Skin epidermis (tissue), 12 donors: ENCODE results near the gene S100A3.
A peak's percentile ranks its signal among the peaks of the same experiment; 100 is the strongest.

ENCODE experiments used
- H3K27ac ChIP-seq, 21 experiments: fragments of 200-600 bp; sonication (generic) in 11 of 21; one replicate each; pipeline ENCODE4 v1.5.0; 2020; ENCODE audit warnings: mild to moderate bottlenecking in 3 of 21, inconsistent platforms in 2 of 21, moderate library complexity in 2 of 21
- H3K4me3 ChIP-seq, 7 experiments: fragments of 200-600 bp; sonication (generic) in 2 of 7; one replicate each; pipeline ENCODE4 v1.5.0; 2020; ENCODE audit warnings: inconsistent platforms in 2 of 7, mild to moderate bottlenecking in 2 of 7, moderate library complexity in 1 of 7

S100A3 gene

DNA sequence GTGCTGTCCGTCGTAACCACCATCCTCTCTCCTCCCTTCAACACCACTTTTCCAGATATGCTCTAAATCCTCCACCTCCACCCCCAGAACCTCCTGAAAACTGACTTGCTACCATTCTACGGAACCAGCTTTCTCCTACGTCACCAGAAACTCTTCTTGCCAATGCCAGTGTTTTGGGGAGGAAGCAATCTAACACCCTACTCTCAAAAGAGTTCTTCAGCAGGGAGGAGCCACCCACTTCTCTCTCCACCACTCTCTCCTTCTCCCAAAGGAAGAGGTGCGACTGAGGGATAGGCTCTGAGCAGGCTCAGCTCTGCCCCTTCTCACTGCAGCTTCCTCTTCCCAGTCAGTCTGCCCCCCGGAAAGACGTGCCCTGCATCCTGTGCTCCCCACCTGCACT is 22.6 kb upstream of the S100A3 start:
- H3K27ac ChIP-seq = peak overlapping the region in 15 of 21 experiments; percentile 7 to 75 (median 66)

DNA sequence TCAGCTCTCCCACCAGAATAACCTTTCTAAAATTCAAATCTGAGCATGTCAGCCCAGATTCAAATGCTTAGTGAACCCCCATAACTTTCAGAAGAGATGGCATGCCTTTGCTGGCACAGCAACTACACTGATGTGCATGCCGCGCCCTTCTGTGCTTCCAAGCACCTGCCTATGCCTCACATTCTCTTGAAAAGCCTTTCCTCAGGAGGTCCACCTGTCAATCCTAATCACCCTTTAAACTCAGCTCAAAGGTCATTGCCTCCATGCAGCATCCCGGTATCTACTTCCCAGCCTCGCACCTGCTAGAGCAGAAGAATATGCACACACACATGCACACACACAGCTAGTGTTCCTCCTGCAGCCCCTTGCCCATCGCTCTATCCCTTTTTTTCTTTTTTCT is 21.8 kb upstream of the S100A3 start:
- no peak overlapping the region for H3K4me3 ChIP-seq
- no peak overlapping the region for H3K27ac ChIP-seq

More for the DNA sequence above, 22.6 kb upstream of the S100A3 start:
- H3K4me3 ChIP-seq = no peak overlapping the region

DNA sequence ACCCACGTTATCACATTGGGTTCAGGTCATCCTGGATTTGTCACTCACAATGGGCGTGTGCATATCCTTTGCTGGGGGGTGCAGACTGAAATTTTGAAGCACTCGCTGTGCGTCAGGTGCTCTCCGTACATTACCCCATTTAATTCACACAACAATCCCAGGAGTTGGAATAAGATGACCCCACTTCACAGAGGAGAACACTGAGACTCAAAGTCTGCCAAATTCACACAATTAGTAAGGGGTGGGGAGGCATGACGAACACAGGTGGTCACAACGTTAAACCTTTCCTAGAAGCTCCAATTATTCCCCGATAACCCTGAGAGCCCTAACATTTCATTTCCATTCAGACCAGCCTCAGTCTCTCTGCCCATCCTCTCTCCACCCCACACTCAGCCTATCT is 20.4 kb upstream of the S100A3 start:
- Histone ChIP-seq H3K4me3 (no peak overlapping the region), H3K27ac (peak overlapping the region in 1 of 21 experiments; percentile 100)

DNA sequence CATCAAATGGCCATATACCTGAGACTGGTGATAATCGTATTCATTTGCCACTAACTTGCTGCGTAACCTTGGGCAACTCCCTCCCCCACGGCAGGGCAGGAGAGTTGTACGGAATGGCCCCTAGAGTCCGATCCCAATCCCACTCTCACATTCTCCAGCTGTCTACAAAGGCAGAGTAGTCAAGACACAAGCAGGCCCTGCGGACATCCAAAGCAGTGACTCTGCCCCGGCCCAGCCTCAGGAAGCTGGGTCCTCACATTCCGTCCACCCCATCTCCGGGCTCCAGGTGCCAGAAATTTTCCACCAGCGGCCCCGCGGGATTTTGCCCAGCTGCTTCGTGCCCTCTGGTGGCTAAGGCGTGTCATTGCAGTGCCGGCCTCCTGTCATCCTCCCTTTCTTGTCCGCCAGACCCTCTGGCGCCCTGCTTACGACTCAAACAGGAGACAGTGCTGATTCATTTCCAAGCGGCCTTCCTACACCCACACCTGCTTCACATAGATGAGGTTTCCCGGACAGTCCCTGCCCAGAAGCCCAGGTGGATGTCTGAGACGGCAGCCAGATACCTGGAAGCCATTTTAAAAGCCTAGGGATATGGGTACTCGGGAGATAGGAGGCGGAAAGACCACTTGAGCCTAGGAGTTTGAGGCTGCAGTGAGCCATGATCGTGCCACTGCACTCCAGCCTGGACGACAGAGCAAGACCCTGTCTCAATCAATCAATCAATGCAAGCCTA is 19.5 kb upstream of the S100A3 start:
- Histone ChIP-seq H3K27ac (peak overlapping the region in 20 of 21 experiments; percentile 88 to 100 (median 98)), H3K4me3 (peak overlapping the region in 3 of 7 experiments; percentile 3 to 15 (median 12))

DNA sequence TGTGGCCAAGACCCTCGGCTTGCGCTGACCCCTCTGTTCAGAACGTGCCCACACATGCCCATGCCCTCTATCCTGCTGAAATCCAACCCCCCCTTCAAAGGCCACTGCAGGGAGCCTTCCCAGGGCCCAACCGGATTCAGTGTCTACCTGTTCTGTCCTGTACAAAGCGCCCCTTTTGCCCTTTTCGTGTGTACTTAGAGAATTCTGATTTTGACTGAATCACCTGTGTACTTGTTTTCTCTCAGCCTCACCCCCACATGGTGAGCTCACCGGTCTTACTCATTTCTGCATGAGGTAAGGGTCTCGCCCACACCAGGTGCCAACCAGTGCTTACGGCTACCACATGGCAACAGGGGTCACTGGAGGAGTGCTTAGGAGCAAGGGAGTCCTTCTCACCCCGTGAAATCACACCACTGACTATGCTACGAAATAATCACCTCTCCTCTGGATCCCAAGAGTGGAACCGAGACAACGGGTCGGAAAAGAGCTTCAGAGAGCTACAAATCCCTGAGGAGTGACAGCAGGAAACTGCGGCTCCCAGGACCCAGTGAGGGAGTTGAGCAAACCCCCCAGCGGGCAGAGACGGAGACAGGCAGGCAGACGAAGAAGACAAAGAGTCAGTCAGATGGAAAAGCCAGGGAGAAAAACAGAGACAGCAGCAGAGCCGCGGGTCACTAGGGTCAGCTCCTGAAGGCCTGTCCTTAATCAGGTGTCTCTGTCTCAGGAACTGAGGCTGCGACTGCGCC is 18.7 kb upstream of the S100A3 start:
- Histone ChIP-seq H3K27ac (peak overlapping the region in 20 of 21 experiments; percentile 88 to 100 (median 98)), H3K4me3 (peak overlapping the region in 3 of 7 experiments; percentile 3 to 15 (median 12))

DNA sequence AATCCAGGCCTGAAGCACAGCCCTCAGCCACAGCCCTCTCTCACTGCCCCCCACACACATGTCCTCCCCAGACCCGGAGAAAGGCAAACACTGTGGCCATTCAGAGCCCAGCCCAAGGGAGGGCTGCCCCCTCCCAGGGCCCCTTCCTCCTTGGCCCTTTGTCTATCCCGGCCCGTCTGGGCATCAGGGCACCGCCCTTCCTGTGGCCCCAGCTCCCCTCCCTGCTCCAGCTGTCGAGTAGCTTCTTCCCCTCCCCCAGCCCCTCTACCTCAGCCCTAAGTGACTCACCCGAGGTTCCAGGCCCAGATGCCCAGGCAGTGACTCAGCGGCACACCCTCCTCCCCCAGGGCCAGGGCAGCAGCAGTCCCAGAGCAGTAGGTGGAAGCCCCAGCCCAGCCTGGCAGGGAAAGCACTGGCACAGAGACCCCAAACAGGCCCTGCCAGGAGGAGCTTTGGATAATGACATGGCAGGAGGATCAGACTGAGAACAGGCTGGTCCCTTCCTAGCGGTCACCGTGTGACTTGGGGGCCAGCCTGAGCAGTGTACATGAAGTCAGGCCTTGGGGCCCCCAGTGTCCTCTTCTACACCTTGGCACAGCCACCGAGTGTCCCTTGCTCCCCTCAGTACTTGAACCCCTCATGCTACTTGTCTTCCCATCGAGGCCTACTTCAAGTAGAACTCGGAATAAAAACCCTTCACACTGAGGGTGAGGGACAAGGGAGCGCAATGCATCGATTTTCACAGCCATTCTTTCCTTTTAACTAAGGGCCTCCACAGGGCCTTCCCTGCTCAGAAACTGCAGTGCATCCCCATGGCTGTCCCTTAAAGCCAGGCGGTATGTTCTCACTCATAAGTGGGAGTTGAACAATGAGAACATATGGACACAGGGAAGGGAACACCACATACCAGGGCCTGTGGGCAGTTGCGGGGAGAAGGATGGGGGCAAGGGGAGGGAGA is 17.6 kb upstream of the S100A3 start:
- Histone ChIP-seq H3K27ac (peak overlapping the region; percentile 88 to 100 (median 98)), H3K4me3 (peak overlapping the region in 3 of 7 experiments; percentile 0 to 7 (median 1))

DNA sequence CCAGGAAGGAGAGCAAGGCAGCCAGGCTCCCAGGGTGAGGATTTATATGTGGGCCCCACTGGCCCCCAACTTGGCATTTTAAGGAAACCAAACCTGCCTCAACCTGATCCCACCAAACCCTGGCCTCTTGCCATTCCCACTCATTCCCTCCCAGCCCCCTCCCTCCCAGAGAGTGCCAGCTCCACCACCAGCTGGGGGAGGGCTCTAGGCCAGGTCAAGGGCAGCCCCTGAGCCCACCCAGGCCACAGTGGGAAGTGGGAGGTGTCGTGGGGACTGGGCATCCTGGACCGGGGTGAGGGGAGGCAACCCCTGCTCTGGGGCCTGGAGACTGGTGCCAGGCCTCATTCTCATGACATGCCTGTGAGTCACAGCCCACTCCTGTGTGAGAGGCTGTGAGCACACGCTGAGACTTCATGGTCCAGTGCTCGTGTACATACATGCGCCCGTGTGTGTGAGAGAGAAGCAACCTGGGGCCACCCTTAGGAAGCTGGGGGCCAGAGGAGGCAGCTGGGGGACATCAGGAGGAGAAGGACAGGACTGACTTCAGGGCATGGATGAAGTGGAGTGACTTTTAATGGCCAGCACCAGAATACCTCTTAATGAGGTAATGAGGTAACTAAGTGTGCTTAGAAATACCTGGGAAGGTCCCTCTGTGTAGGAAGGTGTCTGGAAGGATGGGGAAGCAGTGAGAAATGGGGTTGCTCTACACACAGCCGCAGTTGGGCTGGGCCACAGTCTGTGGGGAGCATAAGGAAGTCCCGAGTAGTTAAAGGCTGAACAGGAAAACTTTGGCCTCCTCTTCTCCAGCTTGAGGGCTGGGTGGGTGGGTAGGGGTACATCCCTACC is 16.7 kb upstream of the S100A3 start, which contains the start of gene S100A2:
TSS of gene S100A2 (minus strand) at position 316 of the 846 bp plus-strand sequence. CDS start 1,967 bp downstream, outside the sequence.
- H3K4me3 ChIP-seq = peak within 1 kb of the TSS in 6 of 7 experiments; percentile 23 to 39 (median 32)

DNA sequence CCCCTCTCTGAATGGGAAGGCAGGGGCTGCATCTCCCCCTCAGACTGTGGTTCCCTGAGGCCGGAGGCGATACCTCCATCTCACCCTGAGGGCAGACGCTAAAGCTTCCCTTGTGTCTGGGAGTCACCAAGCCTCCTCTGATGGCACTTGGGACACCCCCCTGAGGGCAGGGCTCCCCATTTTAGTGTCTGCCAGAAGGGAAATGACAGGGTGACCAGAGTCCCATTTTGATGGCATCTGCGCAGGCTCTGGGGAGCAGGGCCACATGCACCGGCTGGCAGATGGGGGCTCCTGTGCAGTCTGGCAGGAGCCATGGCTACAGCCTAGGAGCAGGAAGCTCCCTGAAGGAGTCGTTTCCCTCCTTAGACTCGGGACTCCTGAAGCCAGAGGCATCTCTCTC is 14.9 kb upstream of the S100A3 start:
- peak overlapping the region; percentile 49 to 100 (median 98) for H3K27ac ChIP-seq
- H3K4me3 ChIP-seq = peak overlapping the region; percentile 19 to 39 (median 32)

More for the DNA sequence above, 16.7 kb upstream of the S100A3 start, which contains the start of gene S100A2:
- H3K27ac ChIP-seq = peak within 1 kb of the TSS; percentile 88 to 100 (median 98)

DNA sequence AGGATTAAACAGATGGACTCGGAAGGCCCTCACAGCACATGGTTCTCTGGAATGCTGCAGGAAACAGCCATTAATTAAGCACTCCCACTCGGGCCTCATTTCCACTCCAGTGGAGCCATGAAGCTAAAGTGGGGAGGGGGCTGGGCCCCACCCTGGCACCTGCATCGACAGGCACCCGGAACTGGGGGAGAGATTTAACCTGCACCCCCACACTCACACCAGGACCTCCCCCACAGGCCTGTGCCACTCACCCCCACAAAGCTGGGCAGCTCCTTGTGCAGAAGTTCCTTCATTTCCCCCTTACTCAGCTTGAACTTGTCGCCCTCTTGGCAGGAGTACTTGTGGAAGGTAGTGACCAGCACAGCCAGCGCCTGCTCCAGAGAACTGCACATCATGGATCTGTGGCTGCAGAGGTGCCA is 14.4 kb upstream of the S100A3 start:
- Histone ChIP-seq H3K27ac (peak overlapping the region in 19 of 21 experiments; percentile 49 to 100 (median 98)), H3K4me3 (peak overlapping the region; percentile 19 to 39 (median 32))

DNA sequence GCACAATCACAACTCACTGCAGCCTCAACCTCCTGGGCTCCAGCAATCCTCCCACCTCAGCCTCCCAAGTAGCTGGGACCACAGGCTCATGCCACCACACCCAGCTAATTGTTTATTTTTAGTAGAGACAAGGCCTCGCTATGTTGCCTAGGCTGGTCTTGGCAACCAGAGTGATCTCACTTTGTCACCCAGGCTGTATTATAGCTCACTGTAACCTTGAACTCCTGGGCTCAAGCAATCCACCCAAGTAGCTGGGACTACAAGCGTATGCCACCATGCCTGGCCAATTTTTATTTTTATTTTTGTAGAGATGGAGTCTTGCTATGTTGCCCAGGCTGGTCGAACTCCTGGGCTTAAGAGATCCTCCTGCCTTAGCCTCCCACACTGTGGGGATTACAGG is 13.0 kb upstream of the S100A3 start:
- H3K4me3 ChIP-seq = peak overlapping the region in 3 of 7 experiments; percentile 32 to 39 (median 38)

DNA sequence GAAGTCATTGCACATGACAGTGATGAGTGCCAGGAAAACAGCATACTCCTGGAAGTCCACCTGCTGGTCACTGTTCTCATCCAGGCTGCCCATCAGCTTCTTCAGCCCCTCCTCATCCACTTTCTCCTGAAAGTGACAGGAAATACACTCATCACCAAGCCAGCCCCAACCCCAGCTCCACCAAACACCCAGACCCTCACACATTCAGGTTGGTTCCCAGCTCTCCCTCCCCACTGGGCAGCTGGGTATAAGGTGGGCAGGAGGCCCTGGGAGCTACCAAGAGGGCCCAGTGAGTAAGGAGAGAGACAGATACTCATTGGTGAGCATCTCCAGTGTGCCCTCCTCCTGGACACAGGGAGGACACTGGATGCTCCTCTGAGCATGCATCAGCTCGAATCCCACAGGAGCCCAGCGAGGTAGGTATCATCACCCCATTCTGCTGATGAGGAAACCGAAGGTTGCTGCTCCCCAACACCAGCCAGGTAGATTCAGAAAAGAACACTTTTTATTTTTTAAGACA is 12.5 kb upstream of the S100A3 start:
- Histone ChIP-seq H3K27ac (peak overlapping the region in 4 of 21 experiments; percentile 7 to 26 (median 14)), H3K4me3 (peak overlapping the region in 2 of 7 experiments; percentile 32 to 39)

More for the DNA sequence above, 13.0 kb upstream of the S100A3 start:
- H3K27ac ChIP-seq = peak overlapping the region in 5 of 21 experiments; percentile 2 to 38 (median 14)

DNA sequence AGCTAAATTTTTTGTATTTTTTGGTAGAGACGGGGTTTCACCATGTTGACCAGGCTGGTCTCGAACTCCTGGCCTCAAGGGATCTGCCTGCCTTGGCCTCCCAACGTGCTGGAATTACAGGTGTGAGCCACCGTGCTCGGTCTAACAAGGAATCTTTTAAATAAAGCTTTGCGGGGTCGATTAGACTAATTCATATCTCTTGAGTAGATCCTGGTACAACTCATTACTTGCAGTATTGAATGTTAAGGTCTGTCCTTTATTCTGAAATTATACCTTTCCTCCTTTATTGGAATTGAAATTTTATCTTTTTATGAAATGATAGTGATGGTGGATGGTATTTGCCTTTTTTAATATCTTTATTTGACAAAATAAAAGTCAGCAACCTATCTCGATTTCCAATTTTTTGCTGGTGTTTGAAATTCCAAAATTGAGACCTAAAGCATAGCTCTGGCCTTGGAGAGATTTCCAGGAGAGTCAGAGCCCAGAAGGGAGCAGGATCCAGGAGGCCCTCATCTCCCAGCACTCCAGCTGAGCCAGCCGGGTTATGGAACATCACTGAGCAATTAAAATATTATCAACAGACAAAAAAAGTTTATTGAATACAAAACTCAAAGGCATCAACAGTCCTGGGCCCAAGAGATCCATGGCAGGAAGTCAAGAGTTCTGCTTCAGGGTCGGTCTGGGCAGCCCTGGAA is 11.9 kb upstream of the S100A3 start:
- H3K4me3 ChIP-seq = no peak overlapping the region
- H3K27ac ChIP-seq = peak overlapping the region in 2 of 21 experiments; percentile 7 to 26

DNA sequence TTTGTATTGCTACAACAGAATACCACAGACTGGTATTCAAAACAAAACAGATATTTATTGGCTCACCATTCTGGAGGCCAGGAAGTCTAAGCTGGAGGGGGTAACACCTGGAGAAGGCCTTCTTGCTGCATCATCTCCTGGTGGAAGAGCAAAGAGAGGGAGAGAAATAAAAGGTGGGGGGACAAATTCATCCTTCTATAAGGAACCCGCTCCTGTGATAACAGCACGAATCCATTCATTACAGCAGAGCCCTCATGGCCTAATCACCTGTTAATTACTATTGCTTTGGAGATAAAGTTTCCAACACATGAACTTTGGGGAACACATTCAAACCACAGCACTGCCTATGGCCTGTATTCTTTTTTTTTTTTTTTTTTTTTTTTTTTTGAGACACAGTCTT is 11.2 kb upstream of the S100A3 start:
- Histone ChIP-seq H3K4me3 (no peak overlapping the region), H3K27ac (no peak overlapping the region)

DNA sequence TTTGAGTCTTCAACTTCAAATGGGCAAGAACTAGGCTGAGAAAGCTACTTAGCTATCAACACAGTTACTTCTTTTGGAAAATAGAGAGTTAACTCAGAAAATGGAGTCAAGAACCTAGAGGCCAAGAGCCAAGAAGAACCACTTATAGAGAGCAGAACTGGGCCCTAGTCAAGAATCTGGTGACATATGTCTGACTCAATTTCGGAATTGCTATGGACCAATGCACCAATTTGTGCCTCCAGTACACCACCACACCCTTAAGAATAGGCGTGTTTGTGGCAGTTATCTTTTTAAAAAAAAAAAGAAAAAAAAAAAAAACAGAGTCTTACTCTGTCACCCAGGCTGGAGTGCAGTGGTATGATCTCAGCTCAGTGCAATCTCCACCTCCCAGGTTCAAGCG is 8.8 kb upstream of the S100A3 start:
- no peak overlapping the region for H3K27ac ChIP-seq
- no peak overlapping the region for H3K4me3 ChIP-seq

DNA sequence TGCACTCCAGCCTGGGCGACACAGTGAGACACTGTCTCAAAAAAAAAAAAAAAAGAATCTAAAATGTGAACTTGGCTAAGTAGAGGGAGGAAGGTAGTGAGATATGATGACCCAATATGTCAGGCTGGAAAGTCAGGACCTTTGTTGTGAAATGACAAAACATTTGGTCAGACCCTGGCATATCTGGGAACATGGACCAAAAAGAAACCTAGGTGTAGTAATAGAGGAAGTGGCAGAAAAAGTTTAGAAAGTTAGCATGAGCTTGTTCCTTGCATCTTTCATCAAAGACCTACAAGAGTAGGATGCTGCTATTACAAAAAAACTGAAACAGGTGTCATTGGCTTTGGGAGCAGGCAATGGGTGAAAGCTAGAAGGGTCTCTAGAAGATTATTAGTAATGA is 7.3 kb upstream of the S100A3 start:
- H3K4me3 ChIP-seq = no peak overlapping the region
- H3K27ac ChIP-seq = no peak overlapping the region

DNA sequence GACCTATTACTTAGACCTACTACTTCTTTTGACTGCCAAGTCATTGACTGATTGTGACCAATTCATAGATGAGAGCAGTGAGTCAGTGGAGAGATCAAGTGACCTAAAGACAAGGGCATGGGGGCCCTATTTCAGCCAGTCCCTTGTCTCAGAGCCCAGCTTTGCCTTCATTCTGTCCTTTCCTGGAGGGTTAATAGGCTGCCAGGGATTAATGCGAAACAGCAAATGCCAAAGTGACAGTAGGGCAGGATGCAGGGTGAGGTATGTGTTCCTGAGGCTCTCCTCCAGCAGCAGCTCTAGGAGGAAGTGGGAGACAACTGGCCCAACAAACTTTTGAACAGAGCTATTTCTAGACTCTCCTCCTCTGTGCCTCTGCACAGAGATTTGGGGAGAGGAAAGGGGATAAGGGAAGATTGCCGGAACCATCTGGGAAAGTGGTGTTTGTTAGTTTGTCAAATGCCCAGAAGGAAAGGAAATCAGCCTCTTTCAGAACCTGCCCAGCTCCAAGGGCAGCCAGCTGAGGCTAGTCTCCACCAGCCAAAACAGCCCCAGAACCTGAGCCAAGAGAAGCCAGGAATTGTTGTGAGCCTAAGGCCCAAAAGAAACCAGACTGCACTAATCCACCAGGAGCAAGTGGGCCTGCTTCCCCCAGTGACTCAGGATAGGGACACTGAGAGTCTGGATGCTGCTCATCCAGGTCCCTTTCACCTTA is 4.9 kb upstream of the S100A3 start:
- H3K27ac ChIP-seq = peak overlapping the region in 19 of 21 experiments; percentile 19 to 76 (median 62)

DNA sequence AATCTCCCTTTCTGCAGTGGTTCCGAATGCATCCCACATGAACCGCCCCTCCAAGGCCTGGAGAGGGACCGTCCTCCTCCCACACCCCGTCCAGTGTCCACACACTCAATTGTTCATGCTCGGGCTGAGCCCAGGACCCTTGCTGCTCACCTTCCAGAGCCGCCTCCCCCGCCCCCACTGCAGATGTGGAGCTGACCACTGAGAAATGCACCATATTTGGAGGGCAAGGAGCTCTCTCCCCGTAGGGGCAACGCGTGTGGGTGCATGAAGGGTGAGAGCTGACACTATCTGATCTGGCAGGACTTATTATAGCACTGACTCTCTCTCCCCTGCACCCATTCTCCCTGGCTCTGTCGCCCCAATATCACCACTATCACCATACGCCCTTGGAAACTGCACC is 4.0 kb upstream of the S100A3 start:
- Histone ChIP-seq H3K4me3 (no peak overlapping the region), H3K27ac (peak overlapping the region in 10 of 21 experiments; percentile 54 to 76 (median 68))

More for the DNA sequence above, 4.9 kb upstream of the S100A3 start:
- no peak overlapping the region for H3K4me3 ChIP-seq
